HepG2 (cell line): ENCODE results near the gene NSD2. TPM values are rescaled to one million over a fixed set of nuclear protein-coding genes. Genes with fewer than 3 reads are reported as not detected.

Experiments
- ATAC-seq: fragments of 200-7000 bp; cut with Tn5 transposase; 3 replicates; pipeline ENCODE4 v1.9.1; 2020; ENCODE audit warnings: mild to moderate bottlenecking, moderate library complexity
- BruUV-seq: library from RNA; stranded (reverse); fragments of 400-500 nt; replicated peaks from 2 replicates; lab custom pipeline; 2021; lab: Mats Ljungman, UMichigan
- CTCF ChIA-PET: fragments of 300-600 bp; formaldehyde crosslinking; extraction: SDS; loops from one replicate; lab custom pipeline; 2021; ENCODE audit warnings: low total read pairs, inconsistent platforms, low intra/inter-chr PET ratio; lab: Yijun Ruan, JAX
- POLR2A ChIA-PET: fragments of 350-600 bp; sonication (Branson Sonifier 250); formaldehyde crosslinking; loops from one replicate; lab custom pipeline; 2020; ENCODE audit warnings: antibody characterized with exemption, inconsistent platforms; lab: Yijun Ruan, JAX
- DNase-seq: peaks from one replicate; pipeline ENCODE4 v3.0.0-alpha.2; 2015; ENCODE audit warnings: low spot score
- FAIRE-seq: peaks from 3 replicates; lab custom pipeline; 2011; peaks lifted over from hg19 to GRCh38; lab: Jason Lieb, UNC
- H2AFZ ChIP-seq: one replicate; pipeline ENCODE4 v1.6.1; 2011; ENCODE audit warnings: low read length, inconsistent platforms
- H3K27ac ChIP-seq: fragments of 300-600 bp; 3 replicates; pipeline ENCODE4 v1.8.0; 2011; ENCODE audit warnings: mixed run types, mild to moderate bottlenecking, mixed read lengths, low read length, inconsistent platforms; ENCODE audit not compliant: insufficient read depth; ENCODE audit errors: extremely low read length
- H3K27me3 ChIP-seq, 2 experiments: fragments of 200-600 bp in 1 of 2; 2 replicates in 1 of 2; 3 replicates in 1 of 2; pipeline versions ENCODE4 v1.6.0 to v1.8.0; 2011; ENCODE audit warnings: low read length in 2 of 2, mild to moderate bottlenecking in 2 of 2, moderate library complexity in 2 of 2, inconsistent platforms in 1 of 2; ENCODE audit not compliant: insufficient read depth in 2 of 2, control insufficient read depth in 1 of 2
- H3K36me3 ChIP-seq, 2 experiments: fragments of 200-600 bp in 1 of 2; replicated peaks in 1 of 2; 2 replicates in 1 of 2; 3 replicates in 1 of 2; pipeline versions ENCODE4 v1.5.1 to v1.8.0; 2011; ENCODE audit warnings: low read length in 2 of 2, inconsistent platforms in 1 of 2; ENCODE audit not compliant: insufficient read depth in 2 of 2, control insufficient read depth in 1 of 2
- H3K4me1 ChIP-seq: 2 replicates; pipeline ENCODE4 v1.5.1; 2012; ENCODE audit warnings: low read length, inconsistent platforms; ENCODE audit not compliant: insufficient read depth
- H3K4me2 ChIP-seq: 2 replicates; pipeline ENCODE4 v1.6.0; 2011; ENCODE audit warnings: low read depth, low read length, inconsistent platforms
- H3K4me3 ChIP-seq, 3 experiments: fragments of 200-600 bp in 1 of 3; sonication (generic), shearing (Covaris generic) in 1 of 3; replicated peaks in 1 of 3; 2 replicates each; pipeline ENCODE4 v1.5.1; 2011 to 2016; ENCODE audit warnings: low read length in 3 of 3, inconsistent platforms in 2 of 3, low read depth in 2 of 3, mild to moderate bottlenecking in 2 of 3, control low read depth in 1 of 3, mixed read lengths in 1 of 3; ENCODE audit not compliant: insufficient read depth in 1 of 3
- H3K79me2 ChIP-seq: one replicate; pipeline ENCODE4 v1.6.1; 2011; ENCODE audit warnings: low read length, inconsistent platforms; ENCODE audit not compliant: insufficient read depth
- H3K9ac ChIP-seq: 2 replicates; pipeline ENCODE4 v1.6.0; 2011; ENCODE audit warnings: mild to moderate bottlenecking, low read depth, low read length, inconsistent platforms; ENCODE audit not compliant: insufficient read depth
- H3K9me3 ChIP-seq: 2 replicates; pipeline ENCODE4 v1.5.1; 2012; ENCODE audit warnings: mild to moderate bottlenecking, low read length
- H4K20me1 ChIP-seq: 2 replicates; pipeline ENCODE4 v1.6.0; 2011; ENCODE audit warnings: inconsistent platforms, mild to moderate bottlenecking, low read length, moderate library complexity; ENCODE audit not compliant: insufficient read depth
- ARID5B ChIP-seq: IDR thresholded peaks from 2 replicates; pipeline ENCODE4 v1.4.0; 2020; ENCODE audit warnings: mild to moderate bottlenecking, missing genetic modification reagents
- ELF3 ChIP-seq: IDR thresholded peaks from 2 replicates; pipeline ENCODE4 v1.6.1; 2016; ENCODE audit warnings: missing genetic modification reagents, missing compliant biosample characterization
- GABPB1 ChIP-seq: IDR thresholded peaks from 2 replicates; pipeline ENCODE4 v1.6.1; 2016; ENCODE audit warnings: mild to moderate bottlenecking, missing genetic modification reagents, moderate library complexity, missing compliant biosample characterization
- IKZF1 ChIP-seq: fragments of 450-650 bp; IDR thresholded peaks from 2 replicates; pipeline ENCODE4 v1.7.1; 2016
- MXD1 ChIP-seq: sonication (generic); formaldehyde crosslinking; IDR thresholded peaks from 2 replicates; pipeline ENCODE4 v1.4.0; 2020; ENCODE audit warnings: mild to moderate bottlenecking, missing genetic modification reagents
- SMAD9 ChIP-seq: sonication (generic); formaldehyde crosslinking; IDR thresholded peaks from 2 replicates; pipeline ENCODE4 v1.5.1; 2020; ENCODE audit warnings: mild to moderate bottlenecking, missing genetic modification reagents
- TARDBP ChIP-seq: sonication (generic); formaldehyde crosslinking; IDR thresholded peaks from 2 replicates; pipeline ENCODE4 v1.8.0; 2022; ENCODE audit warnings: mild to moderate bottlenecking, missing genetic modification reagents
- TEF ChIP-seq: sonication (generic); formaldehyde crosslinking; IDR thresholded peaks from 2 replicates; pipeline ENCODE4 v1.5.0; 2020; ENCODE audit warnings: missing genetic modification reagents
- TRIM24 ChIP-seq: sonication (generic); formaldehyde crosslinking; IDR thresholded peaks from 2 replicates; pipeline ENCODE4 v1.8.0; 2022; ENCODE audit warnings: mild to moderate bottlenecking, missing genetic modification reagents
- ZFP90 ChIP-seq: sonication (generic); formaldehyde crosslinking; IDR thresholded peaks from 2 replicates; pipeline ENCODE4 v1.8.0; 2022; ENCODE audit warnings: missing genetic modification reagents, mild to moderate bottlenecking, inconsistent platforms, borderline replicate concordance
- ZMYM2 ChIP-seq: sonication (generic); formaldehyde crosslinking; IDR thresholded peaks from 2 replicates; pipeline ENCODE4 v1.8.0; 2022; ENCODE audit warnings: mild to moderate bottlenecking, missing genetic modification reagents
- ZNF256 ChIP-seq: sonication (generic); formaldehyde crosslinking; conservative IDR thresholded peaks from 2 replicates; pipeline ENCODE4 v1.4.0; 2020; ENCODE audit warnings: missing genetic modification reagents
- ZNF768 ChIP-seq: sonication (generic); formaldehyde crosslinking; IDR thresholded peaks from 2 replicates; pipeline ENCODE4 v1.4.0; 2020; ENCODE audit warnings: missing genetic modification reagents
- WGBS: methylation state at CpG from one replicate; pipeline ENCODE4 v1.1.6; 2017; ENCODE audit warnings: low lambda C conversion rate; 5-methylcytosine and 5-hydroxymethylcytosine counted together
- in situ Hi-C: cut with HindIII; loops from 2 replicates; pipeline ENCODE4 v1.10.0; 2017; ENCODE audit warnings: low pct_unique_long_range_greater_than_20kb; ENCODE audit not compliant: extremely low pct_ligation_motif_present
- intact Hi-C: fragments of 100-400 bp; cut with micrococcal nuclease; formaldehyde crosslinking; loops from one replicate; pipeline ENCODE4 v1.10.0; 2022; ENCODE audit not compliant: unreplicated experiment
- polyA plus RNA-seq, 8 experiments: library from polyadenylated mRNA; depleted of rRNA in 3 of 8; stranded (reverse) in 7 of 8; unstranded in 1 of 8; fragments of >200 nt; fragmentation: Illumina TruSeq in 4 of 8; extraction: Trizol in 4 of 8; gene quantifications; 2 replicates each; pipeline versions ENCODE4 v1.2.1 to v1.2.3, GENCODE V29; 2011 to 2016; ENCODE audit warnings: low read depth in 4 of 8, missing spikeins in 1 of 8, mixed read lengths in 1 of 8; ENCODE audit not compliant: insufficient read depth in 1 of 8
- total RNA-seq, 5 experiments: library from RNA; depleted of rRNA; stranded (reverse); fragments of >200 nt; fragmentation: Illumina TruSeq; extraction: Trizol; gene quantifications; 2 replicates each; pipeline ENCODE4 v1.2.3, GENCODE V29; 2016; ENCODE audit warnings: low read depth in 1 of 5
- TF ChIP-seq, protein P1 (sequence below): sonication (generic); formaldehyde crosslinking; IDR thresholded peaks from 2 replicates; pipeline ENCODE4 v1.9.0; 2021; ENCODE audit warnings: missing genetic modification reagents, mild to moderate bottlenecking, borderline replicate concordance
- TF ChIP-seq, protein P2 (sequence below): IDR thresholded peaks from 2 replicates; pipeline ENCODE4 v1.6.1; 2016; ENCODE audit warnings: mild to moderate bottlenecking

Gene NSD2
- total and polyA plus RNA-seq, 2 of the 13 experiments (the other 11 are each of a cell fraction or from before 2014, with no cell fraction given): 22.0 to 65.9 TPM

- no peak for TF ChIP-seq ARID5B (CRISPR knock-in tag)
- no peak for TF ChIP-seq ZNF256 (CRISPR knock-in tag)
- TF ChIP-seq ZMYM2: no peak
- TF ChIP-seq SMAD9: no peak
- TF ChIP-seq ZNF768 (CRISPR knock-in tag): no peak
- TF ChIP-seq, protein P1, sequence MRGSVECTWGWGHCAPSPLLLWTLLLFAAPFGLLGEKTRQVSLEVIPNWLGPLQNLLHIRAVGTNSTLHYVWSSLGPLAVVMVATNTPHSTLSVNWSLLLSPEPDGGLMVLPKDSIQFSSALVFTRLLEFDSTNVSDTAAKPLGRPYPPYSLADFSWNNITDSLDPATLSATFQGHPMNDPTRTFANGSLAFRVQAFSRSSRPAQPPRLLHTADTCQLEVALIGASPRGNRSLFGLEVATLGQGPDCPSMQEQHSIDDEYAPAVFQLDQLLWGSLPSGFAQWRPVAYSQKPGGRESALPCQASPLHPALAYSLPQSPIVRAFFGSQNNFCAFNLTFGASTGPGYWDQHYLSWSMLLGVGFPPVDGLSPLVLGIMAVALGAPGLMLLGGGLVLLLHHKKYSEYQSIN: no peak
- TF ChIP-seq TRIM24 (CRISPR knock-in tag): no peak
- no peak for TF ChIP-seq ZFP90 (CRISPR knock-in tag)
- TF ChIP-seq GABPB1 (CRISPR knock-in tag): no peak
- no peak for TF ChIP-seq TEF (CRISPR knock-in tag)
- no peak for TF ChIP-seq MXD1 (CRISPR knock-in tag)
- TF ChIP-seq ELF3: no peak
- TF ChIP-seq IKZF1: no peak
- TF ChIP-seq, protein P2, sequence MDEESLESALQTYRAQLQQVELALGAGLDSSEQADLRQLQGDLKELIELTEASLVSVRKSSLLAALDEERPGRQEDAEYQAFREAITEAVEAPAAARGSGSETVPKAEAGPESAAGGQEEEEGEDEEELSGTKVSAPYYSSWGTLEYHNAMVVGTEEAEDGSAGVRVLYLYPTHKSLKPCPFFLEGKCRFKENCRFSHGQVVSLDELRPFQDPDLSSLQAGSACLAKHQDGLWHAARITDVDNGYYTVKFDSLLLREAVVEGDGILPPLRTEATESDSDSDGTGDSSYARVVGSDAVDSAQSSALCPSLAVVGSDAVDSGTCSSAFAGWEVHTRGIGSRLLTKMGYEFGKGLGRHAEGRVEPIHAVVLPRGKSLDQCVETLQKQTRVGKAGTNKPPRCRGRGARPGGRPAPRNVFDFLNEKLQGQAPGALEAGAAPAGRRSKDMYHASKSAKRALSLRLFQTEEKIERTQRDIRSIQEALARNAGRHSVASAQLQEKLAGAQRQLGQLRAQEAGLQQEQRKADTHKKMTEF (CRISPR knock-in tag): no peak
- no peak for TF ChIP-seq TARDBP (CRISPR knock-in tag)
- H3K79me2 ChIP-seq: no peaks in the 10 kb centered on the region
These were observed 66.4 kb downstream of the NSD2 start for GRCh38 chr4:1937550-1937949.

More at GRCh38 chr4:1937550-1937949, 66.4 kb downstream of the NSD2 start:
- Histone ChIP-seq H3K4me1 (no peaks in the 10 kb centered on the region), H3K27me3 (no peaks in the 10 kb centered on the region), H3K36me3 (peaks cover 22 to 68% of the 10 kb centered on the region in 2 experiments), H2AFZ (no peak overlapping the region), H3K4me3 (no peak overlapping the region), H3K4me2 (no peak overlapping the region), H4K20me1 (no peaks in the 10 kb centered on the region), H3K9me3 (no peaks in the 10 kb centered on the region), H3K27ac (no peak overlapping the region), H3K9ac (no peak overlapping the region)
- BruUV-seq: no TSS peak
- no peak for FAIRE-seq
- 95% methylated on average over 2 of the region's 3 CpGs for WGBS
- no peak for DNase-seq
- in situ Hi-C loops: no loop called here
- ChIA-PET CTCF (no interaction called here), POLR2A (no interaction called here)
- intact Hi-C loops: no loop called here
- ATAC-seq: no peak; the same call in 2 of the 3 replicates
